ENCODE results near the gene FGF19. TPM values are rescaled to one million over a fixed set of nuclear protein-coding genes. Genes with fewer than 3 reads are reported as not detected.

Gene FGF19
- total RNA-seq, 2 donors from 2014 or later: not detected

DNA sequence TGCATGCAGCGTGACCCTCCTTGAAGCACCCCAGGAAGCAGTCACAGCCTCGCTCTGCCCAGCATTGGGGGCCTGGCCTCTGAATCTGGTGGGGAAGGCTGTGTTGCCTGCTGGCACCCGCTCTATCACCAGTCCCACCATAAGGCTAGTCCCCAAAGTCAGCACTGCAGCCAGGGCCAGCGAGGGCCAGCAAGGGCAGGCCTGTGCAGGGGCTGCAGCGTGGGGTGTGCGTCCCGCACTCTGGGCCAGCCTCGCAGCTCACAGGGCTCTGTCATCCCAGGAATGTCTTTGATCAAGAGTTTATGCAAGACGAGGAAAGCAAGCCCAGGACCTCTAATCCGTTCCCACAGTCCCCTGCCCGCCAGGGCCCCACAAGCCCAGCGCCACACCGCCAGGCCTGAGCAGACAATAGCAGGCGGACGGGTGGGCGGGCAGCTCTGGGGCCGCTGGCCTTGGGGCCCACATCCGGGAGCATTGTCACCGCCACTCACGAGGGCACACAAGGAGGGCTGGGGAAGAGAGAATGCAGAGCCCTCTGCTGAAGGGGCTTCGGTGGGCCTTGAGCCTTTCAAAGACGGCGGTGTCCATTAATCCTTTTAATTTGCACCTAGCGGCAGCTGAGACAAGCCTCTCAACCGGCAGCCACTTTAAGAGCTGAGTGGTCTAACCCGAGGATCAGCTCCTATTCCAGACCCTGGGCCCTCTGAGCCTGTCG is 45.8 kb downstream of the FGF19 start:
- Histone ChIP-seq H3K9me3 (no peaks in the 10 kb centered on the region), H3K4me1 (no peaks in the 10 kb centered on the region), H3K36me3 (peaks cover 11% of the 10 kb centered on the region), H3K27me3 (no peaks in the 10 kb centered on the region), H3K4me3 (no peak overlapping the region), H3K27ac (no peak overlapping the region)
- DNase-seq (ENCODE audit: low spot score): no peak
- TF ChIP-seq, protein P1, sequence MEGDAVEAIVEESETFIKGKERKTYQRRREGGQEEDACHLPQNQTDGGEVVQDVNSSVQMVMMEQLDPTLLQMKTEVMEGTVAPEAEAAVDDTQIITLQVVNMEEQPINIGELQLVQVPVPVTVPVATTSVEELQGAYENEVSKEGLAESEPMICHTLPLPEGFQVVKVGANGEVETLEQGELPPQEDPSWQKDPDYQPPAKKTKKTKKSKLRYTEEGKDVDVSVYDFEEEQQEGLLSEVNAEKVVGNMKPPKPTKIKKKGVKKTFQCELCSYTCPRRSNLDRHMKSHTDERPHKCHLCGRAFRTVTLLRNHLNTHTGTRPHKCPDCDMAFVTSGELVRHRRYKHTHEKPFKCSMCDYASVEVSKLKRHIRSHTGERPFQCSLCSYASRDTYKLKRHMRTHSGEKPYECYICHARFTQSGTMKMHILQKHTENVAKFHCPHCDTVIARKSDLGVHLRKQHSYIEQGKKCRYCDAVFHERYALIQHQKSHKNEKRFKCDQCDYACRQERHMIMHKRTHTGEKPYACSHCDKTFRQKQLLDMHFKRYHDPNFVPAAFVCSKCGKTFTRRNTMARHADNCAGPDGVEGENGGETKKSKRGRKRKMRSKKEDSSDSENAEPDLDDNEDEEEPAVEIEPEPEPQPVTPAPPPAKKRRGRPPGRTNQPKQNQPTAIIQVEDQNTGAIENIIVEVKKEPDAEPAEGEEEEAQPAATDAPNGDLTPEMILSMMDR (IDR thresholded peaks at IDR 0.05): no peak

DNA sequence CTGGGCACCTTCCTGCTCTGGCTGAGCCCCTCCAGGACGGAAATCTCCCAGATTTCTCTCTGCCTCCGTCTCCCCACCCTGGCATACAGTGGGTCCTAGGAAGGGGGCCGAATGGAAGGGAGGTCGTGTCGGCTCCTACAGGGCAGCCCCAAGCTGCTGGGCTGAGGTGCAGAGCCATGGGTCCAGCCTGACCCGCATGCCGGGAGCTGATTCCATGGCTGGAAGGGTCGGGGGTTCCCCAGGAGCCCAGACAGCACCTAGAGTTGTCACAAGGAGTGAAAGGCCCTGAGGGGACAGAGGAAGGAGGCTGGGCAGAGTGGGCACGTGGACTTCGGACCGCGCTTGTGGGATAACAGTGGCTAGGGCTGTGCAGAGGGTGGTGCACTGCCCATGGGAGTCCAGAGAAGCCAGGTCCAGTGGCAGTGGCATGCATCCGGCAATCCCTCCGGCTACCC is 46.3 kb downstream of the FGF19 start:
- H3K27ac ChIP-seq: no peak overlapping the region
- no peaks in the 10 kb centered on the region for H3K27me3 ChIP-seq
- peaks cover 15% of the 10 kb centered on the region for H3K36me3 ChIP-seq
- H3K4me1 ChIP-seq: no peaks in the 10 kb centered on the region
- H3K4me3 ChIP-seq: no peak overlapping the region
- DNase-seq (ENCODE audit: low spot score): no peak
- TF ChIP-seq, protein P1 (IDR thresholded peaks at IDR 0.05): no peak
- H3K9me3 ChIP-seq: no peaks in the 10 kb centered on the region

DNA sequence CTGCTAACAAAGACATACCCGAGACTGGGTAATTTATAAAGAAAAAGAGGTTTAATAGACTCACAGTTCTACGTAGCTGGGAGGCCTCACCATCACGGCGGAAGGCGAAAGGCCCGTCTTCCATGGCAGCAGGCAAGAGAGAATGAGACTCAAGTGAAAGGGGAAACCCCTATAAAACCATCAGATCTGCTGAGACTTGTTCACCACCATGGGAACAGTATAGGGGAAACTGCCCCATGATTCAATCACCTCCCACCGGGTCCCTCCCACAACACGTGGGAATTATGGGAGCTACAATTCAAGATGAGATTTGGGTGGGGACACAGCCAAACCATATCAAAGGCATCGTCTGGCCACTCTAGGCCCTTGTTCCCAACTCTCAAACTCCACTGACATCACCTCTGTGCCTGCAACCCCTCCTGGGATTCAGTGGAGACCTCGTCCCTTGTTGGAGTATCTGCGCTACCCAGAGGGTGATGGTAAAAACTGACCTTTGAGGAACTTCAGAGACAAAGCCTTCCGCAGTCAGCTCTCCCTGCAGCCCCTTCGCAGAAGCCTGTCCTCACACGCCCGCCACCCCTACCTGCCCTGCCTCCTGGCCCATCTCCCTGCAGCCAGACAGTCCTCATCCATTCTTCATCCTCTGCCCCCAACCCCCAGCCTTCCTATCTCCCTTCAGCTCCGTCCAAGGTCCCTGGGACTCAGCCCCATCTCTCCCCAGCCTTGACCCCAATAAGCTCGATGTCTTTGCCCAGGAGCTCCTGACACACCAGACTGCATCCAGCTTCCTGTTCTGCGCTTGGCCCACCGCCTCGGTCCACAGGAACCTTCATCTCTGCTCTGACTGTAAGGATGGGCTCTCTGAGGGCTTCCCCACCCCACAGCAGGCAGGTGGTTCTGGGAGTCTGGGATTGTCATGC is 47.0 kb downstream of the FGF19 start:
- H3K27ac ChIP-seq: no peak overlapping the region
- no peaks in the 10 kb centered on the region for H3K9me3 ChIP-seq
- H3K4me3 ChIP-seq: no peak overlapping the region
- TF ChIP-seq, protein P1 (IDR thresholded peaks at IDR 0.05): no peak
- no peaks in the 10 kb centered on the region for H3K4me1 ChIP-seq
- H3K27me3 ChIP-seq: no peaks in the 10 kb centered on the region
- peaks cover 22% of the 10 kb centered on the region for H3K36me3 ChIP-seq
- no peak for DNase-seq (ENCODE audit: low spot score)

DNA sequence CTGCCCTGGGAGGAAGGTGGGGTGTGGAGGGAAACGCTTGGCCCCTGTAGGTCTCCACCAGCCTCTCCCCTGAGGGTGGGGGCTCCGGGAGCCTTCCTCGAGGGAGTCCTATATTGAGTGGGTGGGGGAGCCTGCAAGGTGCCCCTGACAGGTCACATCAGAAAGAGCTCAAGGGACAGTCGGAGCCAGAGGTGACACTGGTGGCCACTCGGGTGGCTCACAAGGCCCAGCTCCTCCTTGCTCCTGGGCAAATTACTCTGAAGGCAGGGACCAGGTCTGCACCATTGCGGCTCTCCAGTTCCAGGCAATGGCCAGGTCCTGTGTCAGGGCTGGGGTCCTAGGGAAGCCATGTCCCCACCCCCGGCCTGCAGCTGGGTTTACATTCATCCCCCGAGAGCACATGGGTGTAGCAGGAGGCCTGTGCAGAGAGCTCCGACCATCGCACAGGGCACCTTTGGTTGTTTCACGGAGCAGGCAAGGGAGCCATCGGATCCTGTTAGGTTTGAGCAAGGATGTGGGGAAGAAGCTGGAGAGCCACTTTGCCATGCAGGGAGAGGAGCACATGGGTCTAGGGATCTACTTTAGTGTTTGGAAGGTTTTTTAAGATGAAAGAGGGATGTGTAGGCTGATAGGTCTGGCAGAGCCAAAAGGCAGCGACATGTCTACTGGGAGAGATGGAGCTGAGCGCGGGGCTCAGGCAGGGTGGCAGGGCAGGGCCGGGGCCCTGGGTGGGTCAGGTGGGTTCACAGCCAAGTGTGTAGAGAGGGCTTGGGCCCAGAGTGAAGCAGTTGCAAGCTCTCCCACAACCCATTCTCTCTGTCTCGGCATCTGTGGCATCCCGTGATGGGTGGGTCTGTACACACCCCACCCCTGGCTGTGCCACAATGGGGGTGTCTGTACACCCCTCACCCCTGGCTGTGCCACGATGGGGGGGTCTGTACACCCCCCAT is 48.1 kb downstream of the FGF19 start:
- TF ChIP-seq, protein P1 (IDR thresholded peaks at IDR 0.05): no peak
- no peak overlapping the region for H3K4me3 ChIP-seq
- no peak for DNase-seq (ENCODE audit: low spot score)

More for the DNA sequence above, 48.1 kb downstream of the FGF19 start:
- Histone ChIP-seq H3K27ac (no peak overlapping the region), H3K4me1 (no peaks in the 10 kb centered on the region), H3K36me3 (peaks cover 33% of the 10 kb centered on the region), H3K27me3 (no peaks in the 10 kb centered on the region), H3K9me3 (no peaks in the 10 kb centered on the region)
